ENCODE data around the gene CYP2B6. TPM values are rescaled to one million over a fixed set of nuclear protein-coding genes. Genes with fewer than 3 reads are reported as not detected.

The CYP2B6 gene
- total and polyA plus RNA-seq, 7 donors: 0.62 TPM; not detected in 6

DNA sequence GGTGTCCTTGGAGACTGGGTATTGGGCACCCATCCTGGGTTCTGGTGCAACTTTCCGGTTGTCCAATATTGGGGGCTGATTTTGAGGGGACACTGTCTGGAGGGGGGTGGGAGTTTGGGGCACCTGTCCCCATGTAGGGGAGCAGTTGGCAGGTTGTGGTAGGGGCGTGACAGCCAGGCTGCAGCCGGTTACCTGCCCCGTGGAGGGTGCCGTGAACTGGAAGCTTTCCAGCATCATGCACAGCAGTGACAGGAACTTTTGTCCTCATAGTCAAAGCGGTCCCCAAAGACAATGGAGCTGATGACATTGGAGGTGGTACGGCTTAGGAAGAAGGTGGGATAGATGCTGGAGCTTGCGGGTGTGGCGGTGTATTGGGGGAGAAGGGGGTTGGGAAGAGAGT, 34.3 kb downstream of the CYP2B6 start:
- Histone ChIP-seq H3K27ac (no peak overlapping the region), H3K4me1 (no peaks in the 10 kb centered on the region), H3K36me3 (ENCODE audit: insufficient read depth in 1 of 2, low read depth in 1 of 2) (no peaks in the 10 kb centered on the region), H3K4me3 (no peak overlapping the region), H3K9me3 (no peaks in the 10 kb centered on the region), H3K27me3 (ENCODE audit: insufficient read depth in 3 of 3, low read length in 2 of 3) (peaks cover 0 to 16% (median 3%) of the 10 kb centered on the region in 3 donors)
- no peak for ATAC-seq
- TF ChIP-seq, protein P1, sequence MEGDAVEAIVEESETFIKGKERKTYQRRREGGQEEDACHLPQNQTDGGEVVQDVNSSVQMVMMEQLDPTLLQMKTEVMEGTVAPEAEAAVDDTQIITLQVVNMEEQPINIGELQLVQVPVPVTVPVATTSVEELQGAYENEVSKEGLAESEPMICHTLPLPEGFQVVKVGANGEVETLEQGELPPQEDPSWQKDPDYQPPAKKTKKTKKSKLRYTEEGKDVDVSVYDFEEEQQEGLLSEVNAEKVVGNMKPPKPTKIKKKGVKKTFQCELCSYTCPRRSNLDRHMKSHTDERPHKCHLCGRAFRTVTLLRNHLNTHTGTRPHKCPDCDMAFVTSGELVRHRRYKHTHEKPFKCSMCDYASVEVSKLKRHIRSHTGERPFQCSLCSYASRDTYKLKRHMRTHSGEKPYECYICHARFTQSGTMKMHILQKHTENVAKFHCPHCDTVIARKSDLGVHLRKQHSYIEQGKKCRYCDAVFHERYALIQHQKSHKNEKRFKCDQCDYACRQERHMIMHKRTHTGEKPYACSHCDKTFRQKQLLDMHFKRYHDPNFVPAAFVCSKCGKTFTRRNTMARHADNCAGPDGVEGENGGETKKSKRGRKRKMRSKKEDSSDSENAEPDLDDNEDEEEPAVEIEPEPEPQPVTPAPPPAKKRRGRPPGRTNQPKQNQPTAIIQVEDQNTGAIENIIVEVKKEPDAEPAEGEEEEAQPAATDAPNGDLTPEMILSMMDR (IDR thresholded peaks at IDR 0.05): no peak
- DNase-seq: no peak
- intact Hi-C loops (cut with DNase I): no loop called here
- 75 to 81% (median 78%) methylated on average over 9 of the region's 9 CpGs for WGBS, 3 donors

DNA sequence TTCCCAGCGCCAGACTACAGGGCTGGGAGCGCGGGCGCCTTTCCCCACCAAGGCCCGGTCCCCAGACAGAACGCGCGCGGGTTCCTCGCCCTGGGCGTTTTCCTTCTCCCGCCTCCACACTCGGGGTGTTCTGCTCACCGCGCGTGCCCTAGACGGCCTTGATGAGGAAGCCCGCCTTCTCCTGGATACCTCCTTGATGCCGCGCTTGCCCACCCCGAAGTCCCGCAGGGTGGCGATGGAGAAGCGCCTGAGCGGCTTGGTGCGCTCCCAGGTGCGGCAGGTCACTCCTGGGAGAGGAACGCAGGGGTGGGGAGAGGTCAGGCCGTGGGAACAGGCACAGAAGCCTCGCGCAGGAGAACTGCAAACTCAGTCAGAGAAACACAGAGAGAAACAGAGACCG, 34.8 kb downstream of the CYP2B6 start:
- Histone ChIP-seq H3K9me3 (no peaks in the 10 kb centered on the region), H3K4me1 (no peaks in the 10 kb centered on the region), H3K4me3 (no peak overlapping the region), H3K27ac (no peak overlapping the region), H3K36me3 (ENCODE audit: insufficient read depth in 1 of 2, low read depth in 1 of 2) (no peaks in the 10 kb centered on the region), H3K27me3 (ENCODE audit: insufficient read depth in 3 of 3, low read length in 2 of 3) (peaks cover 0 to 16% (median 3%) of the 10 kb centered on the region in 3 donors)
- ATAC-seq: no peak
- WGBS, 3 donors: 9 to 19% (median 17%) methylated on average over 27 to 32 of the region's 32 CpGs
- intact Hi-C loops (cut with DNase I): no loop called here
- TF ChIP-seq, protein P1 (IDR thresholded peaks at IDR 0.05): no peak
- DNase-seq: no peak

DNA sequence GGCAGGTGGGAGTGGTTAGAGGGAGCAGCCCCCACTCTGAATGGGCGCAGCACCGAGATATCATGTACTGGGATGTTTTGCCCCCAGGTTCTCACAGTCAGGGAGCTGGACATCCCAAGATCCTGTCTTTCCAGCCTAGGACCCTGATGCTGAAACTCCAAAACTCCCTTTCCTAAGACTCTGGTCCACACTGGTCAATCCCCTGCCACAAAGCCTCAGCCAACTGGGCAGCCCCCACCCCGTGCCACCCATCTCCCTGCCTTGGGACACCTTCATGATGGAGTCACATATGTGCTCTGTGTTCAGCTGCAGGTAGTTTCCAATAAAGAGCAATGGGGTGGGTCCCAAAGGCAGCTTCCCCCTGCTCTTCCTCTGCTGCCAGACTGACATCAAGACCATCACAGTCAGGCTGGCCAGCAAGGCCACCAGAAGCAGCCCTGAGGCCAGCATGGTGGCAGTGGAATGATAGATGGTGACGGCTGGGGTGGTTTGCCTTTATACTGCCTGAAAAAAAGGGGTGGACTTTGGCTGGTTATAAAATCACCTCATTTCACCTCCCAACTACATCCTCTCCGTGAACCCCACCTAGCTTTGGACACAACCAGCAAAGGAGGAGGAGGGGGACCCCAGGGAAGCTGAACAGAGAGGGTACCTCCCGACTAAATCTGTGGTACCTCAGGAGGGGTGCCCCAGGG, 36.3 kb downstream of the CYP2B6 start:
- H3K4me1 ChIP-seq: no peaks in the 10 kb centered on the region
- intact Hi-C loops (cut with DNase I): no loop called here
- H3K9me3 ChIP-seq: no peaks in the 10 kb centered on the region
- DNase-seq (no peak), ATAC-seq (no peak)
- no peaks in the 10 kb centered on the region for H3K36me3 ChIP-seq (ENCODE audit: insufficient read depth in 1 of 2, low read depth in 1 of 2)
- H3K27ac ChIP-seq: no peak overlapping the region
- TF ChIP-seq, protein P1 (IDR thresholded peaks at IDR 0.05): no peak
- no peak overlapping the region for H3K4me3 ChIP-seq
- peaks cover 0 to 16% (median 3%) of the 10 kb centered on the region in 3 donors for H3K27me3 ChIP-seq (ENCODE audit: insufficient read depth in 3 of 3, low read length in 2 of 3)
- WGBS, 3 donors: 56 to 65% (median 65%) methylated on average over 5 to 6 of the region's 6 CpGs

DNA sequence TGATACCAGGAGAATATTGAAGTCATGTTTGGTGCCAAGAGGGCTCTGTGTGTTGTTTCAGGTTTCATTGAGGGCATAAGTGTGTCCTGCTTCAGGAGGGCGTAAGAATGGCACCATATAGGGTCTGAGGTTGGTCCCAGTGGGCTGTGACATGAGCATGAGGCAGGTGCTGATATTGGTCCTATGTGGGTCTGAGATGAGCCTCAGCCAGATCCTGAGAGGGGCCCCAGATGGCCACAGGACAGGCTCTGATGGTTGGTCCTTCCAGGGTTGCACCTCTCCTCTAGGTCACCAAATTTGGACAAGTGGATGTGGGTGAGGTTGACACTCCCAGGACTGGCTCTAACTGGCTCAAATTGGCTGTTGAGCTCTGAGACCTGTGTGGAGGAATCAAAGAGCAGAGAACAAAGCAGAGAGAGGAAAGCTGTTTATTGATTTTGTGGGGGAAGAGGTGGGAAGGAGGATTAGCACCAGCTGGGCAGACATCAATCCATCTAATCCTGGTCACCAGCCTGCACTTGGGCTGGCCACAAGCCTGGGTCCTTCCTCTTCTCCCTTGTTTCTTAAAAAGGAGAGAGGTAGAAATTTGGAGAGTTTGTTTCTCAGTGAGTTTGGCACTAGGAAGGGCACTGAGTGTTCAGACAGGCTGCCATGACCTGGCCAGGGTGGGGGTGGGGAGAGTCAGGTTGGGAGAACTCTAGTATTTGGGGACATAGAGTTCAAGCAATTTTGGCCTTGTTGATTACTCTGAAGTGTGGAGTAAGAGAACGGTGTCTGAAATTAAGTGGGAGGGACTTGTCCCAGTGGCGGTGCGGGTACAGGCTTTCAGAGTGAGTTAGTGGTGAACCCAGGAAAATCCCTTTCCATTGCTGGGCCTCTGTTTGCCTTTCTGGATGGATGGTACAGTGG, 38.7 kb downstream of the CYP2B6 start:
- no peaks in the 10 kb centered on the region for H3K36me3 ChIP-seq (ENCODE audit: insufficient read depth in 1 of 2, low read depth in 1 of 2)
- H3K27me3 ChIP-seq (ENCODE audit: insufficient read depth in 3 of 3, low read length in 2 of 3): peaks cover 0 to 21% (median 3%) of the 10 kb centered on the region in 3 donors
- 57 to 71% (median 69%) methylated on average over 4 of the region's 4 CpGs for WGBS, 3 donors
- intact Hi-C loops (cut with DNase I): no loop called here
- TF ChIP-seq, protein P1 (IDR thresholded peaks at IDR 0.05): no peak
- no peak overlapping the region for H3K4me3 ChIP-seq
- no peaks in the 10 kb centered on the region for H3K4me1 ChIP-seq
- DNase-seq (no peak), ATAC-seq (no peak)
- no peak overlapping the region for H3K27ac ChIP-seq
- no peaks in the 10 kb centered on the region for H3K9me3 ChIP-seq

All from psoas muscle (tissue), 8 donors.